Placental pericyte (primary cell): ENCODE measurements around the gene MACROH2A1. TPM values are rescaled to one million over a fixed set of nuclear protein-coding genes. Genes with fewer than 3 reads are reported as not detected.

Source experiments
- small RNA-seq: library from RNA; depleted of rRNA; stranded (forward); fragments of <200 nt; gene quantifications from one replicate; pipeline ENCODE3, GENCODE V24; 2012; ENCODE audit warnings: low replicate concordance
- total RNA-seq: library from RNA; depleted of rRNA; stranded (reverse); fragments of >200 nt; gene quantifications from 2 replicates; pipeline ENCODE4 v1.2.3, GENCODE V29; 2012

The MACROH2A1 gene
- 159 and 254 TPM in 2 replicates for total RNA-seq

DNA sequence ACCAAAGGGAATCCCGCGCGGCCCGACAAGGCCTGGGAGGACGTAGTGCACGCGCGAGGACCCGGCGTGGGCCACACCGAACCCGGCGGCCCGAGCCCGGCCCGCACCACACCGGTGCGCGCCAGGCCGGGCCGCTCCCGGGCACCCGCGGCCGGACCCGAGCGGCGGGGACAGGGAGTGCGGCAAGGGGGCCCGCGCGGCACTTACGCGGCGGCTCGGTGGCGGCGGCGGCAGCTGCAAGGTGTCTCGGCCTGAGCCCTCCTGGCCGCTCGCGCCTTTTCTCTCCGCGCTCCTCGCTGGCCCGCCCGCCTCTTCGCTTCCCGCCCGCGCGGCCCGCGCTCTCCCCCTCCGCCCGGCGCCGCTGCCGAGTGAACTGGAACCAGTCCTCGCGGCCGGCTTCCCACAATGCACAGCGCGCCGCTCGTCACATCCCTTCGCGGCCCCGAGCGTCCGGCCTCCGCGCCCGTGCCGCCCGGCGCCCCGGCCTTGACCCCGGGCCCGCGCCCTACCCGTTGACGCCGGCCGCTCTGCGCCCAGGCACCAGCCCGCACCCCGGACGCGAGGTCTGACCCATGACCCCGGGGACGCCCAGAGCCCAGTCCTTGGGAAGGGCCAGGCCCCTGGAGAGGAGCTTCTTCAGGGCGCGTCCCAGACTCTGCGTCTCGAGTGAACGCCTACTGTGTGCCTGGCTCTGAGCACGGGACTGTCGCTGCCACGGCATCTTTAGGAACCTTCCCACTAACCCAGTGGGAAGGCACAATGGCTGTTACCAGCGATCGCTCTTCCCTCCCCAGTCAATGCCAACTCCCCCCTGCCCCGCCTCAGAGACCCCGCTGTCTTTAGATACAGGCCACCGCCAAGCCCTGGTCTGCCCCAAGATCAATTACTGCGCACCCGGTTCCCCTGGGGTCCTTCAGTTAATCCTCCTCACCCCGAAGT is at the start of gene MACROH2A1:
Gene MACROH2A1 (minus strand): TSS at position 377 of the 939 bp plus-strand sequence. CDS start 10,138 bp downstream, outside the sequence.

DNA sequence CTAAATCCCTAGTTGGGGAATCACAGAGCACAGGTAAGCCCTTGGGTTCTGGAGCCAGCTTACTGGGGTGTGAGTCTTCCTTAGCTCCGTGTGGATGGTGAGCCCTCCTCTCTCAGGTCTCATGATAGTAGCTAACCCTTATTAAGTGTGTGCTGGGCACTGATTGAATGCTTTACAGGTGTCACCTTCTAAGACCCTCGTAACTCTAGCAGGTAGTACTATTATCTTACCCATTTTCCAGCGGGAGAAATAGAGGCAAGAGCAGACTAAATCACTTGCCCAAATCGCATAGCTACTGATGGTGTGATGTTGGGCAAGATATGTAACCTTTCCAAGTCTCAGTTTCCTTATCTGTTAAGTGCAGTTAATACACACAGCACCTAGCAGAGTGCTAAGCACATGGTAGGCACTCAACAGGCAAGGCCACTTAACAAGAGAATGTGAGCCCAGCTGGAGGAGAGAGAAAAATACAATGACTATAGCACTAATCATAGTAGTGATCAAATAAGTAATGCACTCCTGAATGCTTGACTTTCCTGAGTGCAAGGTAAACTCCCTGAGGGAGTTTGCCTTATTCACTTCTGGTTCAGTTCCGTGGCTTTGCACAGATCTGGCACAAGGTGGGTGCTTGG is 48.4 kb upstream of the MACROH2A1 start, which contains the start of gene DCANP1:
Gene DCANP1 (minus strand): TSS at position 51 of the 632 bp plus-strand sequence. CDS start 240 bp downstream, outside the sequence.

Small RNA genes lying within 50 kb of the gene (small RNA-seq; reads per million reads assigned to genes)
- not detected for gene DCANP1

Other genes starting within 250 kb of the MACROH2A1 start
- gene DCANP1, start 48.1 kb upstream of the MACROH2A1 start, total RNA-seq: not detected in 2 replicates
- not detected in 2 replicates for gene TIFAB, start 53.1 kb upstream of the MACROH2A1 start, total RNA-seq
- gene NEUROG1, start 136.7 kb upstream of the MACROH2A1 start, total RNA-seq: not detected in 2 replicates
- 0.14 TPM in 1 of 2 replicates, not detected in the other for gene CXCL14, start 179.8 kb upstream of the MACROH2A1 start, total RNA-seq